ENCODE results near the gene ZDHHC8. TPM values are rescaled to one million over a fixed set of nuclear protein-coding genes. Genes with fewer than 3 reads are reported as not detected.

ZDHHC8 gene
- total RNA-seq, 2 donors from 2014 or later = 41.6 to 47.6 TPM

DNA sequence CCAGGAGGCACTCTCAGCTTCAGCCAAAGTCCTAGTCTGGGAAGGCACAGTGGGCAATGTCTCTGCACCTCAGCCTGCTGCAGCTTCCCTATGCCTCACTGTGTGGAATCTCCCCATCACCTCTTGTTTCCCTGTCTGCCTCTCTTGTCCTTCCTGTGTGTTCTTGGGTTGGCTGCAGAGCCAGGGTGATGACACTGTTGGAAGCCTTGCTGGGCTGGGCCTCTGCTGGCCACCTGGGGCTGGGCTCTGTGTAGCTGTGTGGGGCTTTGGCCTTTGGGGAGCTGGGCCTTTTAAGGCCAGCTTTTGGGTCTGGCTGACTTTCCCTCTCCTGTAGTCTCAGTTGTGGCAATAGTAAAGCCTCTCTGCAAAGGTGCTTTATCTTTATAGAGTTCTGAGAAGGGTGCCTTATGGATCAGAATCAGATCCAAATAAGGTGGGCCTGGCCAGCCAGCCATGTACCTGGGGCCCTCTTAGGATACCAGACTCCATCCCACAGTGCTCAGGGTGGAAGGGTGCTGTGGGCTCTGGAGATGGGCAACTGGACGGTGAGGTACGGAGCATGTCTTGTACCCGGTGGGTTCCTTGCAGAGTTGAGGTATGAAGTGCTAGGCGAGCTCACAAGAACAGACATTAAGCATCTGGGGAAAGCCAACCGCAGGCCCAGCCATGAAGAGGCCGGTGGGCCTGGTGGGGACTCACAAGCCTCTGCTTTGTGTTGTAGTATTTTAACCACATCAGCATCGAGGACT is 26.0 kb upstream of the ZDHHC8 start:
- ATAC-seq (replicated peaks in 1 of 2) (no peak), DNase-seq (no peak)
- Mint-ChIP-seq H3K36me3 (ENCODE audit: insufficient read depth in 2 of 2) (peaks cover 0 to 4% of the 10 kb centered on the region in 2 donors), H3K4me1 (ENCODE audit: low read depth) (peaks cover 25% of the 10 kb centered on the region), H3K27ac (peak overlapping the region; percentile 59), H3K9me3 (no peaks in the 10 kb centered on the region), H3K27me3 (ENCODE audit: low read depth) (no peaks in the 10 kb centered on the region), H3K4me3 (no peak overlapping the region)

DNA sequence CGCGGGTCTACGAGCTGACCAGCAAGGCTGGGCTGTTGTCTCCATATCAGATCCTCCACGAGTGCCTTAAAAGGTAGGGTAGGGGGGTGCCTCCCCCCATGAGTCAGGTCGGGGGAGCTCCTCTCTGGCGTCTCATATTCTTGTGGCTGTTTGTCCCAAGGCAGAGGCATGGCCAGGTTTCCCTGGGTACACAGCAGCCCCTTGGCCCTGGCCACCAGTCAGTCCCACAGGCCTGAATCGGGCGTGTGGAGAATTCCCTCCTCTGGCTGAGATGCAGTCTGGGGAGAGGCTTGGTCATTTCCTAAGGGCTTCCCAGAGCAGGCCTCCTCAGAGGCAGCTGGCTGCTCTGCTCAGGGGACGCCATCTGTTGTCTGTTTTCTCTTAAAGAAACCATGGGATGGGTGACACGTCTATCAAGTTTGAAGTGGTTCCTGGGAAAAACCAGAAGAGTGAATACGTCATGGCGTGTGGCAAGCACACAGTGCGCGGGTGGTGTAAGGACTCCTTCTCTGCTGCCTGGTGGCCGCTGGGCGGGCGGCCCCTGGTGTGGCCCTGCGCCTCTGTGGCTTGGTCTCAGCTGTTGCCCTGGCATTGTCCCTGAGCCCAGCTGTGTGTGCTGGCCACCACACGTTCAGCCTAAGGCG is 25.3 kb upstream of the ZDHHC8 start:
- ATAC-seq (replicated peaks in 1 of 2) = no peak
- H3K4me1 Mint-ChIP-seq (ENCODE audit: low read depth) = peaks cover 24% of the 10 kb centered on the region
- no peak overlapping the region for H3K4me3 Mint-ChIP-seq
- peaks cover 0 to 4% of the 10 kb centered on the region in 2 donors for H3K36me3 Mint-ChIP-seq (ENCODE audit: insufficient read depth in 2 of 2)
- H3K9me3 Mint-ChIP-seq = no peaks in the 10 kb centered on the region
- H3K27ac Mint-ChIP-seq = no peak overlapping the region
- DNase-seq = no peak
- no peaks in the 10 kb centered on the region for H3K27me3 Mint-ChIP-seq (ENCODE audit: low read depth)

DNA sequence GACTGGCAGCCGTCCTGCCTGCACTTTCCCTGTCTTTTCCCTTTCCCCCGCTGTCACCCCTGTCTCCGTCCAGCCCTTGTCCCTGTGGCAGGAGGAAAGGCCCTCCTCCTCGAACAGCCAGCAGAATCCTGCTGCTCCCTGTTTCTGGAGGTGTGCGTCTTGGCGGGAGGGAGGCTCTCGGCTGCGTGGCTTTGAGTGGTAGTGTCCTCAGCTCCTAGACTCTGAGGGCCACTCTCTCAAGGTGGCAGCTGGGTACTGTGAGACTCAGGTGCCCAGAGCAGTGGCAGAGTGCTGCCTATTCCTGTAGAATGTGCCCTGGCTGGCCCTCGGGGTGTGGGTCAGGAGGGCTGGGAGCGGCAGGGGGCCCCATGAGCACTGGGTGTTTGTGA is 24.8 kb upstream of the ZDHHC8 start:
- no peaks in the 10 kb centered on the region for H3K9me3 Mint-ChIP-seq
- H3K27me3 Mint-ChIP-seq (ENCODE audit: low read depth) = no peaks in the 10 kb centered on the region
- no peak overlapping the region for H3K27ac Mint-ChIP-seq
- DNase-seq = no peak
- ATAC-seq (replicated peaks in 1 of 2) = no peak
- H3K4me3 Mint-ChIP-seq = no peak overlapping the region
- peaks cover 23% of the 10 kb centered on the region for H3K4me1 Mint-ChIP-seq (ENCODE audit: low read depth)
- peaks cover 0 to 3% of the 10 kb centered on the region in 2 donors for H3K36me3 Mint-ChIP-seq (ENCODE audit: insufficient read depth in 2 of 2)

GRCh38 chr22:20107471-20107901 is 24.1 kb upstream of the ZDHHC8 start:
- no peaks in the 10 kb centered on the region for H3K27me3 Mint-ChIP-seq (ENCODE audit: low read depth)
- peaks cover 23% of the 10 kb centered on the region for H3K4me1 Mint-ChIP-seq (ENCODE audit: low read depth)
- H3K4me3 Mint-ChIP-seq = no peak overlapping the region
- H3K9me3 Mint-ChIP-seq = no peaks in the 10 kb centered on the region
- ATAC-seq (replicated peaks in 1 of 2) (no peak), DNase-seq (no peak)
- H3K27ac Mint-ChIP-seq = peak overlapping the region; percentile 33
- peaks cover 0 to 3% of the 10 kb centered on the region in 2 donors for H3K36me3 Mint-ChIP-seq (ENCODE audit: insufficient read depth in 2 of 2)

DNA sequence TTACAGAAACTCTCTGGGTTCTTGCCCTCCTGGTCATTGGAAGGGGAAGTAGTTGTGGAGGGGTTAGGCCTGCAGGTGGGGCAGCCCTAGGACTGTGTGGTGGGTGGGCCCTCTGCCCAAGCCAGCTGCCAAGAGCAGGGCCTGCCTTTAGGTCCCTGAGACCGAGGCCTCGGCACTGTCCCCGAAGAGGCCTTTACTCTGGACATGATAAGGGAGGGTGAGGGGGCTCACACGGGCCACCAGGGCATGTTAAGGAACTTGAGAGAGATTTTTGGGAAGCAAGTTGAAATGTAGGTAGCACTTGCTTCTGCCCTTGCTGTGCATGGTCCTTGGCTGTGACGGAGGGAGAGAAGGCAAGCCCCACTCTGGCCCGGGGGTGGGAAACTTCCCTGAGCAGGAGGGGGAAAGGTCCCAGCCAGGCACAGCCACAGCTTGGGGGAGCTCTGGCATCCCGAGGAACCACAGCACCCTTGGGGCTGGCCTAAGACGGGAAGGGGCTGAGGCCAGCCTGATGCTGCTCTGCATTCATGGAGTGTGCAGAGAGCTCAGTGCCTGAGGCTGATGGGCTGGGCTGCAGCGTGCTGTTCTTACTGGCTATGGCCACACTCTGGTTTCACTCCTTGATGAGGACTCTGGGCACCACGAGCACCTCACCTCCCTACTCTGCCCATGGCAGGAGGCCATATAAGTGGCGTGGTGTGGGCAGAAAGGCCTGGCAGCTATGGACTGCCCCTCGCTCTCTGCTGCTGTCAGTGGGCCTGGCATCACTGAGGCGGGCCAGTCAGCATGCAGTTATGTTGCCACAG is 23.4 kb upstream of the ZDHHC8 start:
- H3K4me3 Mint-ChIP-seq = no peak overlapping the region
- DNase-seq (no peak), ATAC-seq (replicated peaks in 1 of 2) (no peak)
- H3K27ac Mint-ChIP-seq = peak overlapping the region; percentile 33
- H3K4me1 Mint-ChIP-seq (ENCODE audit: low read depth) = peaks cover 19% of the 10 kb centered on the region
- H3K36me3 Mint-ChIP-seq (ENCODE audit: insufficient read depth in 2 of 2) = peaks cover 0 to 3% of the 10 kb centered on the region in 2 donors
- no peaks in the 10 kb centered on the region for H3K27me3 Mint-ChIP-seq (ENCODE audit: low read depth)
- H3K9me3 Mint-ChIP-seq = no peaks in the 10 kb centered on the region

GRCh38 chr22:20108757-20109230 is 22.8 kb upstream of the ZDHHC8 start:
- Mint-ChIP-seq H3K27me3 (ENCODE audit: low read depth) (no peaks in the 10 kb centered on the region), H3K4me1 (ENCODE audit: low read depth) (peaks cover 19% of the 10 kb centered on the region), H3K36me3 (ENCODE audit: insufficient read depth in 2 of 2) (peaks cover 0 to 3% of the 10 kb centered on the region in 2 donors), H3K27ac (no peak overlapping the region), H3K9me3 (no peaks in the 10 kb centered on the region), H3K4me3 (no peak overlapping the region)
- ATAC-seq (replicated peaks in 1 of 2) (no peak), DNase-seq (no peak)

- H3K4me1 Mint-ChIP-seq (ENCODE audit: low read depth) = peaks cover 27% of the 10 kb centered on the region
- ATAC-seq (replicated peaks in 1 of 2) (no peak), DNase-seq (no peak)
- no peaks in the 10 kb centered on the region for H3K27me3 Mint-ChIP-seq (ENCODE audit: low read depth)
- no peak overlapping the region for H3K27ac Mint-ChIP-seq
- no peaks in the 10 kb centered on the region for H3K9me3 Mint-ChIP-seq
- H3K36me3 Mint-ChIP-seq (ENCODE audit: insufficient read depth in 2 of 2) = peaks cover 0 to 3% of the 10 kb centered on the region in 2 donors
- no peak overlapping the region for H3K4me3 Mint-ChIP-seq
Measured at GRCh38 chr22:20109411-20110358, 21.9 kb upstream of the ZDHHC8 start.

- no peak for DNase-seq
- Mint-ChIP-seq H3K36me3 (ENCODE audit: insufficient read depth in 2 of 2) (peaks cover 0 to 6% of the 10 kb centered on the region in 2 donors), H3K27ac (peak overlapping the region; percentile 69)
Measured at GRCh38 chr22:20110359-20110985, 21.1 kb upstream of the ZDHHC8 start.

GRCh38 chr22:20111045-20111688 is 20.4 kb upstream of the ZDHHC8 start:
- Mint-ChIP-seq H3K27ac (peak overlapping the region; percentile 69), H3K36me3 (ENCODE audit: insufficient read depth in 2 of 2) (peaks cover 0 to 6% of the 10 kb centered on the region in 2 donors), H3K27me3 (ENCODE audit: low read depth) (no peaks in the 10 kb centered on the region), H3K9me3 (no peaks in the 10 kb centered on the region), H3K4me3 (no peak overlapping the region), H3K4me1 (ENCODE audit: low read depth) (peaks cover 35% of the 10 kb centered on the region)
- ATAC-seq (replicated peaks in 1 of 2) (peak; percentile 69 to 78), DNase-seq (peak; percentile 56 to 64)

More at GRCh38 chr22:20110359-20110985, 21.1 kb upstream of the ZDHHC8 start:
- no peaks in the 10 kb centered on the region for H3K9me3 Mint-ChIP-seq
- no peak for ATAC-seq (replicated peaks in 1 of 2)
- H3K27me3 Mint-ChIP-seq (ENCODE audit: low read depth) = no peaks in the 10 kb centered on the region
- peaks cover 32% of the 10 kb centered on the region for H3K4me1 Mint-ChIP-seq (ENCODE audit: low read depth)
- H3K4me3 Mint-ChIP-seq = no peak overlapping the region

- no peak for DNase-seq
- no peak for ATAC-seq (replicated peaks in 1 of 2)
- no peaks in the 10 kb centered on the region for H3K9me3 Mint-ChIP-seq
- H3K27ac Mint-ChIP-seq = peak overlapping the region; percentile 51
- H3K27me3 Mint-ChIP-seq (ENCODE audit: low read depth) = no peaks in the 10 kb centered on the region
- peak overlapping the region; percentile 13 to 31 for H3K4me3 Mint-ChIP-seq
- peaks cover 39% of the 10 kb centered on the region for H3K4me1 Mint-ChIP-seq (ENCODE audit: low read depth)
- H3K36me3 Mint-ChIP-seq (ENCODE audit: insufficient read depth in 2 of 2) = peaks cover 1 to 7% of the 10 kb centered on the region in 2 donors
Measured at GRCh38 chr22:20111689-20112622, 19.6 kb upstream of the ZDHHC8 start.

Data from activated T-cell treated with anti-CD3 and anti-CD28 coated beads, Interleukin-2, amount 50 U/mL, for 72 hours (primary cell).